ENCODE results near the gene FBXL2. TPM values are rescaled to one million over a fixed set of nuclear protein-coding genes. Genes with fewer than 3 reads are reported as not detected.

Gene FBXL2
- total and polyA plus RNA-seq, 7 donors, result 0.19 to 1.3 (median 0.43) TPM

DNA sequence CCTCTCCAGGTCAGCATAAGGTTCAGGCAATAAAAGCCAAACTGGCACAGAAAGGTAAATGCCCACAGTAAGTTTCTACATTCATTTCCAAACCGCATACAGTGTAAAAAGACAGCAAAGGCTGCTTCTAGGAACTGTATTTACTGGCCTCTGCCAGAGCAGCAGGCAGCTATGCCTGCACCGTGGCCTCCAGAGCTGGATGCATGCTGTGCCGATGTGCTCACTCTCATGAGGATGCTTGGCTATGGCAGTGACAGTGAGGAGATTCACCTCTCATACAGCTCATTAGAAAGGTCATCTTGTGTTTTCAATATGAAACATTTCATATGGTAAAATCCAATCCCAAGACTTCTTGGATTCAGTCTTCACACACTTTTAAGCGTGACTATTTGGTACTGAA lies 112.7 kb downstream of the FBXL2 start:
- DNase-seq (no peak), ATAC-seq (no peak)
- Histone ChIP-seq H3K4me3 (no peak overlapping the region), H3K9me3 (no peaks in the 10 kb centered on the region), H3K27ac (no peak overlapping the region), H3K4me1 (no peaks in the 10 kb centered on the region), H3K27me3 (ENCODE audit: insufficient read depth in 3 of 3, low read length in 2 of 3) (no peaks in the 10 kb centered on the region), H3K36me3 (ENCODE audit: insufficient read depth in 1 of 2, low read depth in 1 of 2) (peaks cover 2 to 99% of the 10 kb centered on the region in 2 donors)
- 92 to 96% (median 96%) methylated on average over 4 of the region's 4 CpGs for WGBS, 3 donors
- intact Hi-C loops (cut with DNase I), result no loop called here
- TF ChIP-seq, protein P1, sequence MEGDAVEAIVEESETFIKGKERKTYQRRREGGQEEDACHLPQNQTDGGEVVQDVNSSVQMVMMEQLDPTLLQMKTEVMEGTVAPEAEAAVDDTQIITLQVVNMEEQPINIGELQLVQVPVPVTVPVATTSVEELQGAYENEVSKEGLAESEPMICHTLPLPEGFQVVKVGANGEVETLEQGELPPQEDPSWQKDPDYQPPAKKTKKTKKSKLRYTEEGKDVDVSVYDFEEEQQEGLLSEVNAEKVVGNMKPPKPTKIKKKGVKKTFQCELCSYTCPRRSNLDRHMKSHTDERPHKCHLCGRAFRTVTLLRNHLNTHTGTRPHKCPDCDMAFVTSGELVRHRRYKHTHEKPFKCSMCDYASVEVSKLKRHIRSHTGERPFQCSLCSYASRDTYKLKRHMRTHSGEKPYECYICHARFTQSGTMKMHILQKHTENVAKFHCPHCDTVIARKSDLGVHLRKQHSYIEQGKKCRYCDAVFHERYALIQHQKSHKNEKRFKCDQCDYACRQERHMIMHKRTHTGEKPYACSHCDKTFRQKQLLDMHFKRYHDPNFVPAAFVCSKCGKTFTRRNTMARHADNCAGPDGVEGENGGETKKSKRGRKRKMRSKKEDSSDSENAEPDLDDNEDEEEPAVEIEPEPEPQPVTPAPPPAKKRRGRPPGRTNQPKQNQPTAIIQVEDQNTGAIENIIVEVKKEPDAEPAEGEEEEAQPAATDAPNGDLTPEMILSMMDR (IDR thresholded peaks at IDR 0.05), result no peak

DNA sequence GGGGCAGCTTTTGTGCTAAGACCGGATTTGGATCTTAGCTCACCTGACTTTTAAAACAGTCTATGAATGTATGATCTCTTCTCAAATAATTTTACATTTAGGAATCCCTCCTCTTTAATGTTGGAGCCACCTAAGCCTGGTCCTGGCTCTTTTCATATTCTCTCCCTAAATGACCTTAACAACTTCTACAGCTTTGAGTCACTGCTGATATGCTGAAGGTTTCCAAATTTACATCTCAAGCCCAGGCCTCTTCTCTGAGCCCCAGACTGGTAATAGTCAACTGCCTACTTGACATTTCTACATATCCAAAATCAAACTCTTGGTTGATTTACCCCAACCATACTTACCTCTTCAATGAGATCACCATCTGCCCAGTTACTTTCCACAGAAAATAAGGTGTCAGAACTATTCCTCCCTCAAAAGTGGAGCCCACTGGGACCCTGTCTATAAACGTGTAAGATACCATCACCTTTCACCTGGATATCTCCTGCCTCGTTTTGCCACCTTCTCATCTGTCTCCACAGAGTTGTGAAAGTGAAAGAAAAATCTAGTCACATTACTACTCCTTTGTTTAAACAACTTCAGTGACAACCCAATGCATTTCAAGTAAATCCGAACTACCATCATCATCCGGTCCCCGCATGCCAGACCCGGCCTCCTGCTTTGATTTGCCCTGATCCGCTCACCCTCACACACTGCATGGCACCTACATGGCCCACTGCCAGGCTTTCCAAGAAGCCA lies 114.2 kb downstream of the FBXL2 start:
- H3K36me3 ChIP-seq (ENCODE audit: insufficient read depth in 1 of 2, low read depth in 1 of 2), result peaks cover 2 to 99% of the 10 kb centered on the region in 2 donors
- no peaks in the 10 kb centered on the region for H3K4me1 ChIP-seq
- ATAC-seq, result no peak
- TF ChIP-seq, protein P1 (IDR thresholded peaks at IDR 0.05), result no peak
- WGBS, 3 donors, result 86 to 91% (median 90%) methylated on average over 8 of the region's 8 CpGs
- H3K27me3 ChIP-seq (ENCODE audit: insufficient read depth in 3 of 3, low read length in 2 of 3), result no peaks in the 10 kb centered on the region
- H3K4me3 ChIP-seq, result no peak overlapping the region
- DNase-seq, result no peak
- H3K9me3 ChIP-seq, result no peaks in the 10 kb centered on the region
- intact Hi-C loops (cut with DNase I), result no loop called here
- H3K27ac ChIP-seq, result no peak overlapping the region

DNA sequence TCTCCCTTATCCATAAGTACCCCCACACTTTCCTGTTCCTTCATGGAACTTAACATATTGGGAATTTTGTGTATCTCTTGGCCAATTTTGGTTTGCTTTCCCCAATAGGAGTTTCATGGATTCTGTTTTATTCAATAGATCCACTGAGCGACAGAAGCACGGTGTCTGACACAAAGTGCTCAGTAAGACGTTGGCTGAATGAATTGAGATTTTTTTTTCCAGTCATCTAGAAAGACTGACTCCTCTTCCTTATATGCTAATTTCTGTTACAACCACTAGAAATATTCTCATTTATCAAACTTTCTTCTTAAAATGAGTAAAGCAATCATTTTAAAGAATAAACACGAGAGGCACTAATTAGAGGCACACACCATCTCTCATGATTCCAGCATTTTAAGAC lies 114.9 kb downstream of the FBXL2 start:
- no peak for ATAC-seq
- intact Hi-C loops (cut with DNase I), result no loop called here
- Histone ChIP-seq H3K27ac (no peak overlapping the region), H3K27me3 (ENCODE audit: insufficient read depth in 3 of 3, low read length in 2 of 3) (no peaks in the 10 kb centered on the region), H3K9me3 (no peaks in the 10 kb centered on the region), H3K36me3 (ENCODE audit: insufficient read depth in 1 of 2, low read depth in 1 of 2) (peaks cover 2 to 100% of the 10 kb centered on the region in 2 donors), H3K4me3 (no peak overlapping the region), H3K4me1 (no peaks in the 10 kb centered on the region)
- WGBS, 3 donors, result 90 to 93% (median 91%) methylated on average over 4 of the region's 4 CpGs
- no peak for DNase-seq
- TF ChIP-seq, protein P1 (IDR thresholded peaks at IDR 0.05), result no peak

GRCh38 chr3:33392703-33393125 lies 115.5 kb downstream of the FBXL2 start:
- H3K4me1 ChIP-seq, result no peaks in the 10 kb centered on the region
- intact Hi-C loops (cut with DNase I), result no loop called here
- DNase-seq, result no peak
- TF ChIP-seq, protein P1 (IDR thresholded peaks at IDR 0.05), result no peak
- peaks cover 2 to 100% of the 10 kb centered on the region in 2 donors for H3K36me3 ChIP-seq (ENCODE audit: insufficient read depth in 1 of 2, low read depth in 1 of 2)
- H3K27me3 ChIP-seq (ENCODE audit: insufficient read depth in 3 of 3, low read length in 2 of 3), result no peaks in the 10 kb centered on the region
- H3K9me3 ChIP-seq, result no peaks in the 10 kb centered on the region
- H3K27ac ChIP-seq, result no peak overlapping the region
- WGBS, 3 donors, result 57 to 61% (median 60%) methylated on average over 4 of the region's 4 CpGs
- no peak overlapping the region for H3K4me3 ChIP-seq
- ATAC-seq, result no peak
